ENCODE data around the gene OOSP4A.
"Not testable (repeated sequence)": the region's sequence is repeated elsewhere in the genome, so short reads cannot be mapped to it uniquely, and the experiment has no call there.

OOSP4A gene

GRCh38 chr11:59981106-59981770 lies 17.4 kb downstream of the OOSP4A start:
- no peak for DNase-seq

DNA sequence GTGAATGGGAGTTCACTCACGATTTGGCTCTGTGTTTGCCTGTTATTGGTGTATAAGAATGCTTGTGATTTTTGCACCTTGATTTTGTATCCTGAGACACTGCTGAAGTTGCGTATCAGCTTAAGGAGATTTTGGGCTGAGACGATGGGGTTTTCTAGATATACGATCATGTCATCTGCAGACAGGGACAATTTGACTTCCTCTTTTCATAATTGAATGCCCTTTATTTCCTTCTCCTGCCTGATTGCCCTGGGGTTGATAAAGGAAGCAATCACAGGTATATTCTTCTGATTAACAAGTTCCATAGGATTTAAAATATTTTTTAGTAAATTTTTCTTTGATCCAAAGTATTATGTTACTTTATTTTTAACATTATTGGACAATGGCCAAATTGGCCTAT lies 18.2 kb downstream of the OOSP4A start:
- DNase-seq: not testable (repeated sequence)

DNA sequence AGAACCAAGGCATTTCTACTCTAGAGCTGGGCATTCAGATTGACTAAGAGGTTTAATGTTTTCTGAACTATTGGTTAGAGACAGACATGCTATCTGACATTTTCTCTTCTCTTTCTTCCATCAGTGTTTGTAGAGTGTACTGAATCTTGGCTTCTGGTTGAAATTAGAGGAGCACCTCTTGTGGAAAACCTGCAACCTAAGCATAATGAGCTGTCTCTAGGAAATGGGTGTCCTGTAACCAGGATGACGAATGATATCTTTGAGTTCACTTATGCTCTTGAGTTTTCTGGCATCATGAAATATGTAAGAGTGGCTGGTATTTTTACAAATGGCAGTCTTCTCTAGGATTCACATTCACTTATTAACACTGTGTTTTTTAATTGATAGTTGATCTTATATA lies 19.4 kb downstream of the OOSP4A start:
- DNase-seq: no peak

DNA sequence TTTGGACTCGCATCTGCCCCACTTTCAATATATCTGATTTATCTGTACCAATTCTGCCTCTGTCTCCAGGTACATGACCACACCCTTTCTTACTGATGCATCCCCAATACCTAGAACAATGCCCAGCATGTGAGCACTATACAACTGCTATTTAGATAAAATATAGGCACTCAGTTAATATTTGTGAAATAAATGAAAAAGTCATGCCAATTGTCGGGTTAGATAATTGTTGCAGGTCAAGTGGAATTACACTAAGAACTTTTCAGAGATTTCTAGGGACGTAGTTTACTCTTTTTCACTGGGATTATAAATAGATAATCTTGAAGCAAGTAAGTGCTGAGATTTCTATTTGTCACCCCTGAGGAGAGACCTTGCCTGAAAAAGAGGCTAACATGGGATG lies 20.5 kb downstream of the OOSP4A start:
- DNase-seq: no peak

GRCh38 chr11:59990421-59990820 lies 26.6 kb downstream of the OOSP4A start:
- no peak for DNase-seq

- no peak for DNase-seq
Observed at GRCh38 chr11:59992425-59992824, 28.6 kb downstream of the OOSP4A start.

GRCh38 chr11:59997800-59998199 lies 34.0 kb downstream of the OOSP4A start:
- no peak for DNase-seq

GRCh38 chr11:59999691-60000090 lies 35.9 kb downstream of the OOSP4A start:
- DNase-seq: no peak

DNA sequence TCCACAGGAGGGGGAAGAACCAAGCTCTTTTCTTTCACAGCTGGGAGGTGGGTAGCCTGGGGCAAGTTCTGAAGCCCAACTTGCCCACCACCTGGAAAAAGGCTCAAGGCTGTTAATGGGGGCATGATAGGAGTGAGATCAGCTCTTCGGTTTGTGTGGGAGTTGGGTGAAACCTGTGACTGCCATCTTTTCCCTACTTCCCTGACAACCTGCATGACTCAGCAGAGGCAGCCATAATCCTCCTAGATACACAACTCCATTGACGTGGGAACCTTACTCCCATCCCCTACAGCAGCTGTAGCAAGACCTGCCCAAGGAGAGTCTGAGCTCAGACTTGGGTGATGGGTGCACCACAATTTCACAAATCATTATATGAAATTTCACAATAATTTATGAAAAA lies 39.9 kb downstream of the OOSP4A start:
- DNase-seq: no peak

GRCh38 chr11:60005360-60005759 lies 41.5 kb downstream of the OOSP4A start:
- DNase-seq: no peak

- no peak for DNase-seq
Observed at GRCh38 chr11:60016881-60017280, 53.0 kb downstream of the OOSP4A start, which contains the start of gene OOSP4B. TSS of gene OOSP4B (plus strand) at chr11:60017181.

DNA sequence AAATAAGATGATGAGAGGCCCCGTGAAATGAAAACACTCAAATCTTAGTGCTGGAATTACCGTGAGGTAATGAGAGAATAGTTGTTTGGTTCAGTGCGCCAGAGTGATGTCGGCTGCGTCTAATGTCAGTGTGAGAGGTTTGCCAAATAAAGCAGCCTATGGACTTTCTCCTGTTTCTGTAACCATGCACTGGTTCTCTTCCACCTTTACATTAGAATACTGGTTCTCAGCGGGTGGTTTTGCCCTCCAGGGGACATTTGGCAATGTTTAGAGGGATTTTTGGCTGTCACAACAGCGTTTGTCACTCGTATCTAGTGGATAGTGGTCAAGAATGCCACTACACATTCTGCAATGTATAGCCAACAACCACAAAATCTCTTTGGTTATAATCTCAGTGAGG lies 54.2 kb downstream of the OOSP4A start:
- DNase-seq: no peak

Measured in activated CD4-positive, CD25-positive, alpha-beta regulatory T cell (primary cell).